Subcutaneous abdominal adipose tissue (tissue), 5 donors: ENCODE measurements around the gene NUCB1.
"Not testable (repeated sequence)": the region's sequence is repeated elsewhere in the genome, so short reads cannot be mapped to it uniquely, and the experiment has no call there.

ENCODE experiments used
- H3K27ac ChIP-seq: one replicate; pipeline ENCODE4 v1.7.0; 2013; ENCODE audit warnings: low read depth, mild to moderate bottlenecking, inconsistent platforms, low read length, moderate library complexity
- H3K27me3 ChIP-seq, 5 donors: one replicate each; pipeline ENCODE4 v1.7.0; 2013; ENCODE audit warnings: low read length in 5 of 5, inconsistent platforms in 1 of 5; ENCODE audit not compliant: control insufficient read depth in 5 of 5, insufficient read depth in 4 of 5
- H3K36me3 ChIP-seq, 5 donors: one replicate each; pipeline ENCODE4 v1.7.0; 2013; ENCODE audit warnings: low read length in 5 of 5; ENCODE audit not compliant: control insufficient read depth in 5 of 5, insufficient read depth in 5 of 5
- H3K4me1 ChIP-seq, 5 donors: one replicate each; pipeline ENCODE4 v1.7.0; 2013; ENCODE audit warnings: low read length in 5 of 5, mild to moderate bottlenecking in 3 of 5, moderate library complexity in 1 of 5; ENCODE audit not compliant: control insufficient read depth in 5 of 5, insufficient read depth in 5 of 5
- H3K4me3 ChIP-seq, 5 donors: one replicate each; pipeline ENCODE4 v1.7.0; 2013; ENCODE audit warnings: low read length in 5 of 5, low read depth in 1 of 5
- H3K9ac ChIP-seq, 5 donors: one replicate each; pipeline ENCODE4 v1.7.0; 2013; ENCODE audit warnings: low read length in 5 of 5, mild to moderate bottlenecking in 4 of 5, moderate library complexity in 3 of 5
- H3K9me3 ChIP-seq, 5 donors: one replicate each; pipeline ENCODE4 v1.7.0; 2013; ENCODE audit warnings: low read length in 5 of 5; ENCODE audit not compliant: control insufficient read depth in 5 of 5
- donor health status: healthy.
- donor health status: healthy.
- donor health status: healthy.
- donor health status: healthy.
- donor health status: healthy.

Gene NUCB1

DNA sequence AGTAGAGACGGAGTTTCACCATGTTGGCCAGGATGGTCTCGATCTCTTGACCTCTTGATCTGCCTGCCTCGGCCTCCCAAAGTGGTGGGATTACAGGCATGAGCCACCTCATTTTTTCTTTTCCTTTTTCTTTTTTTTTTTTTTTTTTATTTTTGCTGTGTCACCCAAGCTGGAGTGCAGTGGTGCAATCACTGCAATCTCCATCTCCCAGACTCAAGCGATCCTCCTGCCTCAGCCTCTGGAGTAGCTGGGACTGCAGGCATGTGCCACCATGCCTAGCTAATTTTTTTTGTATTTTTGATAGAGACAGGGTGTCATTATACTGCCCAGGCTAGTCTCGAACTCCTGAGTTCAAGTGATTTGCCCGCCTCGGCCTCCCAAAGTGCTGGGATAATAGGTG, 2.2 kb downstream of the NUCB1 start:
- Histone ChIP-seq H3K36me3 (peaks cover 0 to 38% (median 26%) of the 10 kb centered on the region in 5 donors), H3K4me1 (peaks cover 4 to 28% (median 22%) of the 10 kb centered on the region in 5 donors)
- H3K27ac ChIP-seq, H3K4me3 ChIP-seq, H3K9me3 ChIP-seq, H3K27me3 ChIP-seq, H3K9ac ChIP-seq: not testable (repeated sequence)

DNA sequence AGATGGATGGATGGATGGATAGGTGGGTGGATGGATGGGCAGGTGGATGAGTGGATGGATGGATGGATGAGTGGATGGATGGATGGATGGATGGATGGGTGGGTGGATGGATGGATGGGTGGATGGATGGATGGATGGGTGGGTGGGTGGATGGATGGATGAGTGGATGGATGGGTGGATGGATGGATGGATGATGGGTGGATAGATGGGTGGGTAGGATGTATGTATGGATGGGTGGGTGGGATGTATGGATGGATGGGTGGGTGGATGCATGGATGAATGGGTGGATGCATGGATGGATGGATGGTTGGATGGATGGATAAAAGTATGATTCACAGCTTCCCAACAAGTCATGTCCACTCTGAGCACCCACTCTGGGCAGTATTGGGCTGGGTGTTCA, 3.7 kb downstream of the NUCB1 start:
- not testable (repeated sequence) for H3K9ac ChIP-seq
- H3K36me3 ChIP-seq: peaks cover 0 to 51% (median 33%) of the 10 kb centered on the region in 5 donors

DNA sequence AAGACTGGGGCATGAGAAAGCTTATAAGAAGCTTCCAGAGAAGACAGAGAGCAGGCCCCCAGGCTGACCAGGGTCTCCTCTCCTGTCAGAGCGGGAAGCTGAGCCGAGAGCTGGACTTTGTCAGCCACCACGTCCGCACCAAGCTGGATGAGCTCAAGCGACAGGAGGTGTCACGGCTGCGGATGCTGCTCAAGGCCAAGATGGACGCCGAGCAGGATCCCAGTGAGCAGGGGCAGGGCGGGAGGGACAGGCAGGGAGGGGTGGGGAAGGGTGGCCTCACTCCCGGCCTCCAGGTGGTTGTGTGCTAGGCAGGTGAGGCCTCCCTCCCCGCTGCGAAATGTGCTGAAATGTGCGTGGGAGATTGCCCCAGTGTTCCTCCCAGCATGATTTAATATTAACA, 5.6 kb downstream of the NUCB1 start:
- no peak overlapping the region for H3K9ac ChIP-seq
- H3K4me1 ChIP-seq: peaks cover 2 to 26% (median 22%) of the 10 kb centered on the region in 5 donors
- H3K27me3 ChIP-seq: no peaks in the 10 kb centered on the region
- no peak overlapping the region for H3K4me3 ChIP-seq
- no peaks in the 10 kb centered on the region for H3K9me3 ChIP-seq
- peaks cover 1 to 66% (median 43%) of the 10 kb centered on the region in 5 donors for H3K36me3 ChIP-seq
- no peak overlapping the region for H3K27ac ChIP-seq

More for the DNA sequence above, 3.7 kb downstream of the NUCB1 start:
- H3K4me1 ChIP-seq: peaks cover 4 to 33% (median 27%) of the 10 kb centered on the region in 5 donors
- not testable (repeated sequence) for H3K27me3 ChIP-seq, H3K27ac ChIP-seq, H3K9me3 ChIP-seq, H3K4me3 ChIP-seq

DNA sequence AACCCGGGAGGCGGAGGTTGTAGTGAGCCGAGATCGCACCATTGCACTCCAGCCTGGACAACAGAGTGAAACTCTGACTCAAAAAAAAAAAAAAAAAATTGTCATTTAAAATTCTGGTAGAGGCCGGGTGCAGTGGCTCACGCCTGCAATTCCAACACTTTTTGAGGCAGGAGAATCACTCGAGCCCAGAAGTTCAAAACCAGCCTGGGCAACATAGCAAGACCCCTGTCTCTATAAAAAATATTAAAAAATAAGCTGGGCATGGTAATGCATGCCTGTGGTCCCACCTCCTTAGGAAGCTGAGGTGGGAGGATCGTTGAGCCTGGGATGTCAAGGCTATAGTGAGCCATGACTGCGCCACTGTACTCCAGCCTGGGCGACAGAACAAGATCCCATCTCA, 6.2 kb downstream of the NUCB1 start:
- no peak overlapping the region for H3K27ac ChIP-seq
- H3K9ac ChIP-seq: no peak overlapping the region
- H3K4me1 ChIP-seq: peaks cover 2 to 20% (median 15%) of the 10 kb centered on the region in 5 donors
- H3K9me3 ChIP-seq: no peaks in the 10 kb centered on the region
- H3K27me3 ChIP-seq: no peaks in the 10 kb centered on the region
- H3K4me3 ChIP-seq: no peak overlapping the region
- peaks cover 3 to 73% (median 49%) of the 10 kb centered on the region in 5 donors for H3K36me3 ChIP-seq

DNA sequence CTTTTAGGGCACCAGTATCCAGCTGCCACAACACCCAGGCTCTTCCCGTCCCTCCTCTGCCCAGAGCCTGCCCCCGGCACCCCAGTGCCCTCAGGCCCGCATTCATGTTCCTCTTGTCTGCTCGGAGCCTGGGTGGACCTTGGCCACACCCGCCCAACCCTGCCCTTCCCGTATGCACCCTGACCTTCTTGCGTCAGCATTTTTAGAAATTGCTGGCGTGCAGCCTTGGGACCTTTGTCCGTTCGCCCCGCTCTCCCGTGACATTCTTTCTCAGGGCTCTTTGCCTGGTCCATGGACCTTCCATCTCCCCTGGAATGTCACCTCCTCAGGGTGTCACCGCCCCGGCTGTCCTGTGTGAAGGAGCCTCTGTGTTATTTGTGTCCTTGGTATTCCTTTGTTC, 7.6 kb downstream of the NUCB1 start:
- Histone ChIP-seq H3K9me3 (no peaks in the 10 kb centered on the region), H3K4me3 (no peak overlapping the region), H3K9ac (no peak overlapping the region), H3K27me3 (no peaks in the 10 kb centered on the region), H3K4me1 (peaks cover 0 to 9% (median 7%) of the 10 kb centered on the region in 5 donors), H3K27ac (no peak overlapping the region), H3K36me3 (peaks cover 5 to 81% (median 55%) of the 10 kb centered on the region in 5 donors)

DNA sequence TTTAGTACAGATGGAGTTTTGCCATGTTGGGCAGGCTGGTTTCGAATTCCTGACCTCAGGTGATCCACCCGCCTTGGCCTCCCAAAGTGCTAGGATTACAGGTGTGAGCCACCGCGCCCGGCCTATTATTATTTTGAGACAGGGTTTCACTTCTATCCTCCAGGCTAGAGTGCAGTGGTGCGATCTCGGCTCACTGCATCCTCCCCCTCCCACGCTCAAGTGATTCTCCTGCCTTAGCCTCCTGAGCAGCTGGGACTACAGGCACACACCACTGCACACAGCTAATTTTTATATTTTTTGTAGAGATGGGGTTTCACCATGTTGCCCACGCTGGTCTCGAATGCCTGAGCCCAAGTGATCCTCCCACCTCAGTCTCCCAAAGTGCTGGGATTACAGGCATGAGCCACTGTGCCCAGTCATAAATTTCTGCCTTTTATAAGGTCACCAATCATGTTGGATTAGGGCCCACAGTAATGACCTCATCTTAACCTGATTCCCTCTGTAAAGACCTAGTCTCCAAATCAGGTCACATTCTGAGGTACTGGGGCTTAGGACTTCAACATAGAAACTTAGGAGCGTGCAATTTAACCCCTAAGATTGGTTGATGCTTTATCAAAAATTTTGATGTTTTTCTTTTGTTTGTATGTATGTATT, 9.4 kb downstream of the NUCB1 start:
- H3K27ac ChIP-seq, H3K9me3 ChIP-seq, H3K27me3 ChIP-seq, H3K4me1 ChIP-seq, H3K4me3 ChIP-seq, H3K9ac ChIP-seq: not testable (repeated sequence)
- H3K36me3 ChIP-seq: peaks cover 8 to 90% (median 69%) of the 10 kb centered on the region in 5 donors

DNA sequence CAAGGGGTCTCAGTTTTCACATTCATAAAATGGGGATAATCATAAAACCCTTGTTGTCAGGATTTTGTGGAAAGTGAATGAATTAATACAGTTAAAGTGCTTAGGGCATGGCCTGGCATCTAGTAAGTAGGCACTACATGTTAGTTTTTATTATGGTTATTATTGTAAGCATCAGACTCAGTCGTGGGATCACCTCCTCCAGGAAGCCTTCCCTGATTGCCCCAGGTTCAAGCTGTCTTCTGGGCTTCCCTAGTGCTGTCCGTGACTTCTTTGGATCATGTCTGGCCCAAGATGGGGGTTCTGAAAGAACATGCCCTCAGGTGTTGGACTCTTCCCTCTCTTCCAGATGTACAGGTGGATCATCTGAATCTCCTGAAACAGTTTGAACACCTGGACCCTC, 10.7 kb downstream of the NUCB1 start:
- peaks cover 8 to 85% (median 63%) of the 10 kb centered on the region in 5 donors for H3K36me3 ChIP-seq
- H3K4me3 ChIP-seq: no peak overlapping the region
- no peaks in the 10 kb centered on the region for H3K9me3 ChIP-seq
- H3K27ac ChIP-seq: no peak overlapping the region
- H3K9ac ChIP-seq: no peak overlapping the region
- peaks cover 0 to 8% (median 6%) of the 10 kb centered on the region in 5 donors for H3K4me1 ChIP-seq
- no peaks in the 10 kb centered on the region for H3K27me3 ChIP-seq

DNA sequence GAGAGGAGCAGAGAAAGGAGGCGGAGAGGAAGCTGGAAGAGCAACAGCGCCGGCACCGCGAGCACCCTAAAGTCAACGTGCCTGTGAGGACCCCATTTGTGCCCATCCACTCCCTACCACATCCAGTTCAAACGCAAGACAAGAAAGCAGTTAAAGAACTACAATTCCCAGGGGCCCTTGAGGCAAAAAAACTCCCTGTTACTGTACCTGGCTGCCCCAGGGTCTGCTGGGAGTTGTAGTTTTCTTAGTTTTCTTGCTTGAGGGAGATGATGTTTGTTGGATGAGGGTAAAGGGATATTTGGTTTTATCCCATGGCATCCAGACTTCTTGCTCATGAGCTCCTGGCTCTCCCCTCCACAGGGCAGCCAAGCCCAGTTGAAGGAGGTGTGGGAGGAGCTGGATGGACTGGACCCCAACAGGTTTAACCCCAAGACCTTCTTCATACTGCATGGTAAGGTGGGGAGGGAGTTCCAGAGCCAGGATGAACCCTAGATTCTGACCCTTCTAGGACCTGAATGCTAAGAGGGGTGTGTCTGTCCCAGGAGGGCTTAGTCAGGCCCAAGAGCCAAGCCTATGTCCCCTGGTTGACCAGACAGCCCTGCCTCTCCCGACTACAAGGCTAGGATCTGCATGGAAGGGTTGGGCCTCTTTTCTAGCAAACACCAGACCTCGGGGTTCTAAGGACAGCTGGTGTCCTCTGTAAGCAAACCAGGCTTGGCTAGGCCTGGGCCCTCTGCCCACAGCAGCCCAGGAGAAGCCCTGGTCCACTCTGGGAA, 13.2 kb downstream of the NUCB1 start:
- peaks cover 8 to 86% (median 66%) of the 10 kb centered on the region in 5 donors for H3K36me3 ChIP-seq
- H3K27ac ChIP-seq: no peak overlapping the region
- peak overlapping the region in 1 of 5 donors; percentile 48 for H3K9ac ChIP-seq
- H3K9me3 ChIP-seq: no peaks in the 10 kb centered on the region
- H3K4me3 ChIP-seq: no peak overlapping the region
- H3K27me3 ChIP-seq: no peaks in the 10 kb centered on the region
- H3K4me1 ChIP-seq: peaks cover 0 to 5% (median 0%) of the 10 kb centered on the region in 5 donors

DNA sequence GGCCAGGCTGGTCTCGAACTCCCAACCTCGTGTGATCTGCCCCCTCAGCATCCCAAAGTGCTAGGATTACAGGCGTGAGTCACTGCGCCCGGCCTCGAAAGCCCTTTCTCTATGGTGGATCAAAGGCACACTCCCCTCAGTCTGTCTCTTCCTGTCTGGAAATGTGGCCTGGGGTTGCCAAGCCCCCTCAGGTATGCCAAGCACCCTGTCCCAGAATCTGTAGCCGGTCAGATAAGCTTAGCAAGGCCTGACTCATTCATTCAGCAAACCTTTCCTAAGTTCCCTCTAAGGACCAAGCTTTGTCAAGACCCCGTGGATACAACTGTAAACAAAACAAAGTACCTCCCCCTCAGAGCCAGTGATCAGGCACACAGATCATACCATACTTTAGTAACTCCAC, 14.1 kb downstream of the NUCB1 start:
- Histone ChIP-seq H3K9me3 (no peaks in the 10 kb centered on the region), H3K4me1 (peaks cover 0 to 2% (median 0%) of the 10 kb centered on the region in 5 donors), H3K27me3 (no peaks in the 10 kb centered on the region), H3K4me3 (no peak overlapping the region), H3K36me3 (peaks cover 8 to 88% (median 72%) of the 10 kb centered on the region in 5 donors), H3K27ac (no peak overlapping the region), H3K9ac (no peak overlapping the region)

DNA sequence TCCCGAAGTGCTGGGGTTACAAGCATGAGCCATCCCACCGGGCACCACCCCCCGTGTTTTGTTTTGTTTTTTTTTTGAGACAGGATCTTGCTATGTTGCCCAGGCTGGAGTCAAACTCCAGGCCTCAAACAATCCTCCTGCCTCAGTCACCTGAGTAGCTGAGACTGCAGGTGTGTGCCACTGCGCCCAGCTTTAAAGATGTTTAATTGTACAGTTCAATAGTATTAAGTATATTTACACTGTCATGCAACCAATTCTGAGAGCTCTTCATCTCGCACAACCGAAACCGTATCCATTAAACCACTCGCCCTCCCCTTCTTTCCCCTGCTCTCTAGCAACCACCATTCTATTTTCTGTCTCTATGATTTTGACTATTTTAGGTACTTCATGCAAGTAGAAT, 15.6 kb downstream of the NUCB1 start:
- no peaks in the 10 kb centered on the region for H3K4me1 ChIP-seq
- no peak overlapping the region for H3K27ac ChIP-seq
- peaks cover 6 to 86% (median 71%) of the 10 kb centered on the region in 5 donors for H3K36me3 ChIP-seq
- H3K27me3 ChIP-seq: no peaks in the 10 kb centered on the region
- H3K4me3 ChIP-seq: no peak overlapping the region
- H3K9ac ChIP-seq: no peak overlapping the region
- H3K9me3 ChIP-seq: no peaks in the 10 kb centered on the region
